ENCODE measurements around the gene SPATS1. TPM values are rescaled to one million over a fixed set of nuclear protein-coding genes. Genes with fewer than 3 reads are reported as not detected.

The SPATS1 gene
- total and polyA plus RNA-seq, 2 donors (not counting 1 experiment from before 2014, with no cell fraction given): not detected

DNA sequence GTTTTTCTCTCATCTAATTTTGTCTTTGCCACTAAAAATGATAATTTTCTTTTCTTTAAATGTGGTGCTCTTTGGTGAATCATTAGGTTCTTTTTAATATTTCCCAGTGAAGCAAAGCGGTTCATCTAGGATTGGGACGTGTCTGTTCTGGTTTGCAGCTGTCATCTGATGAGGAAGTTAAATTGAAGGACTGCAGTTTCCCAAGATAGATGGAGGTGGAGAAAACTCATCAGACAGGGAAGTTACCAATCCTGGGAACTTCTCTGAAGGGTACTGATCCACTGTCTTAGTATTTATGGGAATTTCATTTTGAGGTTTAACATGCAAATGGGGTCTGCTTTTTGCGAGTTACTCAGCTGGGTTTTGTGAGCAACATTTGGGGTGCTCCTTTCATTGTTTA lies 26.9 kb upstream of the SPATS1 start:
- no peak overlapping the region for H3K9ac ChIP-seq (ENCODE audit: low read length)
- no peak overlapping the region for H2AFZ ChIP-seq (ENCODE audit: insufficient read depth, low read depth, low read length, poor library complexity, severe bottlenecking)
- H3K9me3 Mint-ChIP-seq (ENCODE audit: insufficient read depth): no peaks in the 10 kb centered on the region
- intact Hi-C loops (cut with micrococcal nuclease): no loop called here
- H3K36me3 ChIP-seq (replicated peaks in 1 of 2; ENCODE audit: control extremely low read depth in 1 of 2, control insufficient read depth in 1 of 2, extremely low read depth in 1 of 2, insufficient read depth in 2 of 2, low read length in 1 of 2): peaks cover 0 to 13% of the 10 kb centered on the region in 2 experiments
- peaks cover 25% of the 10 kb centered on the region for H3K27me3 Mint-ChIP-seq
- peaks cover 17% of the 10 kb centered on the region for H3K4me1 Mint-ChIP-seq
- no peak overlapping the region for H3K27ac Mint-ChIP-seq
- H3K27me3 ChIP-seq (replicated peaks in 1 of 4; ENCODE audit: control extremely low read depth in 1 of 4, control insufficient read depth in 3 of 4, insufficient read depth in 4 of 4, low read length in 3 of 4): peaks cover 0 to 12% (median 7%) of the 10 kb centered on the region in 4 experiments
- H3K4me3 Mint-ChIP-seq: no peak overlapping the region
- DNase-seq: no peak
- peaks cover 0 to 5% (median 0%) of the 10 kb centered on the region in 3 donors for H3K9me3 ChIP-seq (ENCODE audit: control extremely low read depth in 1 of 3, control insufficient read depth in 2 of 3, insufficient read depth in 1 of 3, low read length in 2 of 3)
- no peak overlapping the region for H3K4me2 ChIP-seq (replicated peaks; ENCODE audit: low read depth, low read length, poor library complexity, severe bottlenecking)
- H3K27ac ChIP-seq (ENCODE audit: low read length in 2 of 2): no peak overlapping the region
- ChIA-PET POLR2A (no interaction called here), CTCF (interaction anchor here (1.2 to 1.7 kb wide), 4 partner anchors 10 to 143 kb away, joined by 3 to 5 read pairs (median 4); no protein-coding TSS in a partner anchor)
- H3K79me2 ChIP-seq (ENCODE audit: control insufficient read depth, insufficient read depth, low read length): peaks cover 17% of the 10 kb centered on the region
- H3K4me3 ChIP-seq (ENCODE audit: control extremely low read depth in 1 of 5, extremely low read depth in 1 of 5, insufficient read depth in 1 of 5, low read depth in 2 of 5, low read length in 4 of 5): no peak overlapping the region
- no peak for ATAC-seq (ENCODE audit: low read depth)
- 71% methylated on average over 3 of the region's 3 CpGs for WGBS (ENCODE audit: insufficient coverage)
- no peaks in the 10 kb centered on the region for H4K20me1 ChIP-seq (ENCODE audit: control insufficient read depth, insufficient read depth, low read length, poor library complexity, severe bottlenecking)
- peaks cover 7 to 9% of the 10 kb centered on the region in 2 donors for H3K4me1 ChIP-seq (ENCODE audit: control insufficient read depth in 2 of 2, insufficient read depth in 2 of 2, low read length in 2 of 2)
- TF ChIP-seq EZH2 (IDR thresholded peaks at IDR 0.05; ENCODE audit: borderline replicate concordance, insufficient read depth, low read depth, low read length, poor library complexity, severe bottlenecking): no peak
- TF ChIP-seq, protein P1, sequence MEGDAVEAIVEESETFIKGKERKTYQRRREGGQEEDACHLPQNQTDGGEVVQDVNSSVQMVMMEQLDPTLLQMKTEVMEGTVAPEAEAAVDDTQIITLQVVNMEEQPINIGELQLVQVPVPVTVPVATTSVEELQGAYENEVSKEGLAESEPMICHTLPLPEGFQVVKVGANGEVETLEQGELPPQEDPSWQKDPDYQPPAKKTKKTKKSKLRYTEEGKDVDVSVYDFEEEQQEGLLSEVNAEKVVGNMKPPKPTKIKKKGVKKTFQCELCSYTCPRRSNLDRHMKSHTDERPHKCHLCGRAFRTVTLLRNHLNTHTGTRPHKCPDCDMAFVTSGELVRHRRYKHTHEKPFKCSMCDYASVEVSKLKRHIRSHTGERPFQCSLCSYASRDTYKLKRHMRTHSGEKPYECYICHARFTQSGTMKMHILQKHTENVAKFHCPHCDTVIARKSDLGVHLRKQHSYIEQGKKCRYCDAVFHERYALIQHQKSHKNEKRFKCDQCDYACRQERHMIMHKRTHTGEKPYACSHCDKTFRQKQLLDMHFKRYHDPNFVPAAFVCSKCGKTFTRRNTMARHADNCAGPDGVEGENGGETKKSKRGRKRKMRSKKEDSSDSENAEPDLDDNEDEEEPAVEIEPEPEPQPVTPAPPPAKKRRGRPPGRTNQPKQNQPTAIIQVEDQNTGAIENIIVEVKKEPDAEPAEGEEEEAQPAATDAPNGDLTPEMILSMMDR (IDR thresholded peaks at IDR 0.05): no peak

DNA sequence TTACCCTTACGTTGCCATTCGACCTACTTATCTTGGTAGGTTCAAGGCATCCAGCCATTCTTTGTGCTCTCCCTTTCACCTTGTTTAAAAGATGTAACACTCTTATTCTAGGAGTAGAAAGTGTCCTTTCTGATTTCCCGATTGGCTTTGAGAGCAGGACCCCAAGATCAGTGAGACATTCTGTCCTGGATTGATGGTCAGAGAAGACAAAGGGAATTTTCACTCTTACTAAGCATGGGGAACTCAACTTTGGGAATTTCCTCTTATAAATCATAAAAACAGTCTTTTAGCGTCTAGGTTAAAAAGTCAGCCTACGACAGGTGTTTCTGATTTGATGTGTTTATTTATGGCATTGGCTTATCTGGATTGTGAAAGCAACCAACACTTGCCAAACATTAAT lies 26.5 kb upstream of the SPATS1 start:
- no peak overlapping the region for H2AFZ ChIP-seq (ENCODE audit: insufficient read depth, low read depth, low read length, poor library complexity, severe bottlenecking)

More for the DNA sequence above, 26.5 kb upstream of the SPATS1 start:
- Histone ChIP-seq H3K27ac (ENCODE audit: low read length in 2 of 2) (no peak overlapping the region), H3K4me1 (ENCODE audit: control insufficient read depth in 2 of 2, insufficient read depth in 2 of 2, low read length in 2 of 2) (peaks cover 7 to 9% of the 10 kb centered on the region in 2 donors), H4K20me1 (ENCODE audit: control insufficient read depth, insufficient read depth, low read length, poor library complexity, severe bottlenecking) (no peaks in the 10 kb centered on the region), H3K9ac (ENCODE audit: low read length) (no peak overlapping the region), H3K79me2 (ENCODE audit: control insufficient read depth, insufficient read depth, low read length) (peaks cover 17% of the 10 kb centered on the region), H3K36me3 (replicated peaks in 1 of 2; ENCODE audit: control extremely low read depth in 1 of 2, control insufficient read depth in 1 of 2, extremely low read depth in 1 of 2, insufficient read depth in 2 of 2, low read length in 1 of 2) (peaks cover 0 to 9% of the 10 kb centered on the region in 2 experiments), H3K9me3 (ENCODE audit: control extremely low read depth in 1 of 3, control insufficient read depth in 2 of 3, insufficient read depth in 1 of 3, low read length in 2 of 3) (peaks cover 0 to 6% (median 0%) of the 10 kb centered on the region in 3 donors), H3K4me3 (ENCODE audit: control extremely low read depth in 1 of 5, extremely low read depth in 1 of 5, insufficient read depth in 1 of 5, low read depth in 2 of 5, low read length in 4 of 5) (no peak overlapping the region), H3K27me3 (replicated peaks in 1 of 4; ENCODE audit: control extremely low read depth in 1 of 4, control insufficient read depth in 3 of 4, insufficient read depth in 4 of 4, low read length in 3 of 4) (peaks cover 0 to 12% (median 9%) of the 10 kb centered on the region in 4 experiments), H3K4me2 (replicated peaks; ENCODE audit: low read depth, low read length, poor library complexity, severe bottlenecking) (no peak overlapping the region)
- H3K4me1 Mint-ChIP-seq: peaks cover 17% of the 10 kb centered on the region
- no peak overlapping the region for H3K27ac Mint-ChIP-seq
- no peak overlapping the region for H3K4me3 Mint-ChIP-seq
- H3K9me3 Mint-ChIP-seq (ENCODE audit: insufficient read depth): no peaks in the 10 kb centered on the region
- WGBS (ENCODE audit: insufficient coverage): no CpG with 5 or more reads among the region's 5 CpGs
- ChIA-PET CTCF (interaction anchor here (1.0 kb wide), 1 partner anchor 23 kb away, joined by 3 read pairs; no protein-coding TSS in a partner anchor), POLR2A (no interaction called here)
- no peak for TF ChIP-seq EZH2 (IDR thresholded peaks at IDR 0.05; ENCODE audit: borderline replicate concordance, insufficient read depth, low read depth, low read length, poor library complexity, severe bottlenecking)
- TF ChIP-seq, protein P1 (IDR thresholded peaks at IDR 0.05): no peak
- H3K27me3 Mint-ChIP-seq: peaks cover 29% of the 10 kb centered on the region
- ATAC-seq (ENCODE audit: low read depth) (no peak), DNase-seq (no peak)
- intact Hi-C loops (cut with micrococcal nuclease): no loop called here
